ENCODE data around the gene COQ2.
"Not testable (repeated sequence)": the region's sequence is repeated elsewhere in the genome, so short reads cannot be mapped to it uniquely, and the experiment has no call there.

Gene COQ2, protein sequence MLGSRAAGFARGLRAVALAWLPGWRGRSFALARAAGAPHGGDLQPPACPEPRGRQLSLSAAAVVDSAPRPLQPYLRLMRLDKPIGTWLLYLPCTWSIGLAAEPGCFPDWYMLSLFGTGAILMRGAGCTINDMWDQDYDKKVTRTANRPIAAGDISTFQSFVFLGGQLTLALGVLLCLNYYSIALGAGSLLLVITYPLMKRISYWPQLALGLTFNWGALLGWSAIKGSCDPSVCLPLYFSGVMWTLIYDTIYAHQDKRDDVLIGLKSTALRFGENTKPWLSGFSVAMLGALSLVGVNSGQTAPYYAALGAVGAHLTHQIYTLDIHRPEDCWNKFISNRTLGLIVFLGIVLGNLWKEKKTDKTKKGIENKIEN

DNA sequence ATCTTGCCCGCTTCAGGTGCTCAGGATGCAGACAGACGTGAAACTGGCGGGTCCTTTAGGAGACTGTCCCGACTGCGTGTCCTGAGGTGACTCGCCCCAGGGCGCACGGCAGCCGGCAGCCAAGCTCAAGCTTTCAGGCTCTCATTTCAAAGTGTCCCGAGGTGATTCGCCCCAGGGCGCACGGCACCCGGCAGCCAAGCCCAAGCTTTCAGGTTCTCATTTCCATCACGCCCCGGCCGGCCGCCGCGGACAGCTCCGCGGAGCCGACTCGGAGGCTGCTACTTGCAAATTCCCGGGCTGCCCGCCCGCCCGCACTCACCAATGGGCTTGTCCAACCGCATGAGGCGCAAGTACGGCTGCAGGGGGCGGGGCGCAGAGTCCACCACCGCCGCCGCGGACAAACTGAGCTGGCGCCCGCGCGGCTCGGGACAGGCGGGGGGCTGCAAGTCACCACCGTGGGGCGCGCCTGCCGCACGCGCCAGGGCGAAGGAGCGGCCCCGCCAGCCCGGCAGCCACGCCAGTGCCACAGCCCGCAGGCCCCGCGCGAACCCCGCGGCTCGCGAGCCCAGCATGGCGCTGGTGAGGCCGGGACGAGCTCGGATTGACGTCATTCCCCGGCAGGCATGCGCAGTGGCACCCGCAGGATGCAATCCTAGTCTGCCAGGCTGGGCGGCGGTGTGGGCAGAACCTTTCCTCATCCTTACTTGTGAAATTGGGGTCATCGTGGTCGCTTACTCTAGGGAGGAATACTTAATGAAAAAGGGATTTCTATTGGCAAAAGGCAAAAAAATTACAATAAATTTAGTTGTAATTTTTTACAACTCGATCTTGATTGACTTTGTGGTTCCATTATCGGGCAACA lies at the start of gene COQ2:
Gene COQ2, minus strand, starts transcription at position 606 of the 862 bp plus-strand sequence. Its CDS starts 34 bp downstream, at position 572.
- TF ChIP-seq FOXK2 (IDR thresholded peaks at IDR 0.05) (no peak), FOXA1 (IDR thresholded peaks at IDR 0.05) (no peak), FOXM1 (IDR thresholded peaks at IDR 0.05; ENCODE audit: borderline replicate concordance) (0 out of 2 replicates have a peak, but pooled peaks have one; percentile 21), HDGF (IDR thresholded peaks at IDR 0.05; ENCODE audit: borderline replicate concordance) (no peak), LEF1 (IDR thresholded peaks at IDR 0.05; ENCODE audit: borderline replicate concordance) (peak; percentile 72; the same call in 1 of the 2 replicates), SUZ12 (IDR thresholded peaks at IDR 0.05) (no peak), L3MBTL2 (conservative IDR thresholded peaks at IDR 0.05) (peak; percentile 43), TARDBP (IDR thresholded peaks at IDR 0.05) (no peak), CTBP1 (IDR thresholded peaks at IDR 0.05; ENCODE audit: borderline replicate concordance) (no peak)
- TF ChIP-seq, protein P1, sequence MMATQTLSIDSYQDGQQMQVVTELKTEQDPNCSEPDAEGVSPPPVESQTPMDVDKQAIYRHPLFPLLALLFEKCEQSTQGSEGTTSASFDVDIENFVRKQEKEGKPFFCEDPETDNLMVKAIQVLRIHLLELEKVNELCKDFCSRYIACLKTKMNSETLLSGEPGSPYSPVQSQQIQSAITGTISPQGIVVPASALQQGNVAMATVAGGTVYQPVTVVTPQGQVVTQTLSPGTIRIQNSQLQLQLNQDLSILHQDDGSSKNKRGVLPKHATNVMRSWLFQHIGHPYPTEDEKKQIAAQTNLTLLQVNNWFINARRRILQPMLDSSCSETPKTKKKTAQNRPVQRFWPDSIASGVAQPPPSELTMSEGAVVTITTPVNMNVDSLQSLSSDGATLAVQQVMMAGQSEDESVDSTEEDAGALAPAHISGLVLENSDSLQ (IDR thresholded peaks at IDR 0.05): no peak
- DNase-seq (ENCODE audit: extremely low spot score): peak; percentile 96
- ChIA-PET CTCF (interaction anchor here (1.1 to 1.3 kb wide), 3 partner anchors 8 to 13 kb away, joined by 3 read pairs; no protein-coding TSS in a partner anchor), POLR2A (interaction anchor here (0.6 to 2.1 kb wide), 24 partner anchors 9 to 852 kb away, joined by 3 to 20 read pairs (median 4); partner anchors contain the start of genes HELQ, LIN54 and MRPS18C)

DNA sequence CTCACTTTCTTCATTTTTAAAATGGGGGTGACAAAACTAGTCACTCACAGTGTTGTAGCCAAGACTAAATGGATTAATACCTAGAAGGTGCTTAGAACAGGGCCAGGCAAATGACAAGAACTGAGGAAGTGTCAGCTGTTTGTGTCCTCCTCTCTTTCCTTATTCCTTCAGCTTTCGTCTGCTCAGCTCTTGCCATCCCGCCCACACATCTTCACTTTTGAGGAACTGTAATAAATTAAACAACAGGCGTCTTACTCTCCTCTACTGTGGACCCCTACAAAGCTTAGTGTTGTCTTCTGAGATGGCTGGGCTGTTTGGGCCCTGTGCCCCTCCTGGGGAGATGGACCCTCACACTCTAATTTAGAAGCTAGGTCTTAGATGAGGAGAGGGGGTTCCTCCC lies 47.4 kb upstream of the COQ2 start:
- CTCF ChIA-PET: no interaction called here
- DNase-seq (ENCODE audit: extremely low spot score): no peak
- POLR2A ChIA-PET: interaction anchor here (1.7 kb wide), 1 partner anchor 123 kb away, joined by 4 read pairs; the partner anchor contains the start of gene HELQ
- TF ChIP-seq HDGF (IDR thresholded peaks at IDR 0.05; ENCODE audit: borderline replicate concordance): no peak

DNA sequence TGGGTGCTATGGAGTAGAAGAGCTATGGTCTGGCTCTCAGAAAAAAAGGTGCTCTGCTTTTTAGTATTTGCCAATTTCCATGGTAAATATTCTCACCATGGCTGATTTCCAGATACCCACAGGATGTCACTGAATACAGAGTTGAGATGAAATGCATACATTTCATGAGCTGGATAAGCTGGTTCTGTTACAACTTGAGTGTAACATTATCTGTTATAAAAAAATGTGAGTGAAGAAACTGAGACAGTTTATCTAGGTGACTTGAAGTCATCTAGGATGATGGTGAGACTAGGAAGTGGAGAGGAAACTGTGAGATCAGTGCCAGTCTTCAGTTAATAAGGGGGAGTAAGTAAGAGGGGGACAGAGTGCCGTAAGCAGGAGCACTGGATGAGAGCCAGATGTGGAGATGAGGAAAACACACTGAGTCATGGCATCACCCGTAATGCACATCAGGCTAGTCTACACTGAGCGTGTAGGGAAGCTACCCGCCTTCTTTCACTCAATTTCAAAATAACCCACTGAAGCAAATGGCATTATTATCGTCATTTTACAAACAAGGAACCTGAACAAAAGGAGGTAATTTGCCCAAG lies 45.0 kb upstream of the COQ2 start:
- ChIA-PET POLR2A (interaction anchor here (1.0 to 1.4 kb wide), 2 partner anchors 45 to 295 kb away, joined by 3 to 4 read pairs; partner anchors contain the start of genes COPS4 and COQ2), CTCF (interaction anchor here (0.6 kb wide), 2 partner anchors 55 to 86 kb away, joined by 3 read pairs; no protein-coding TSS in a partner anchor)
- DNase-seq (ENCODE audit: extremely low spot score): no peak
- TF ChIP-seq HDGF (IDR thresholded peaks at IDR 0.05; ENCODE audit: borderline replicate concordance) (no peak), BHLHE40 (IDR thresholded peaks at IDR 0.05; ENCODE audit: borderline replicate concordance) (no peak), ELF4 (IDR thresholded peaks at IDR 0.05) (no peak), NFRKB (IDR thresholded peaks at IDR 0.05) (no peak), FOXK2 (IDR thresholded peaks at IDR 0.05) (no peak), LEF1 (IDR thresholded peaks at IDR 0.05; ENCODE audit: borderline replicate concordance) (no peak), CTBP1 (IDR thresholded peaks at IDR 0.05; ENCODE audit: borderline replicate concordance) (no peak), ZNF384 (IDR thresholded peaks at IDR 0.05) (no peak), FOXM1 (IDR thresholded peaks at IDR 0.05; ENCODE audit: borderline replicate concordance) (no peak), TARDBP (IDR thresholded peaks at IDR 0.05) (no peak), SUZ12 (IDR thresholded peaks at IDR 0.05) (no peak), FOXA1 (IDR thresholded peaks at IDR 0.05) (no peak), SP1 (IDR thresholded peaks at IDR 0.05) (no peak), ARNT (IDR thresholded peaks at IDR 0.05) (no peak), L3MBTL2 (conservative IDR thresholded peaks at IDR 0.05) (no peak)
- TF ChIP-seq, protein P1 (IDR thresholded peaks at IDR 0.05): no peak

DNA sequence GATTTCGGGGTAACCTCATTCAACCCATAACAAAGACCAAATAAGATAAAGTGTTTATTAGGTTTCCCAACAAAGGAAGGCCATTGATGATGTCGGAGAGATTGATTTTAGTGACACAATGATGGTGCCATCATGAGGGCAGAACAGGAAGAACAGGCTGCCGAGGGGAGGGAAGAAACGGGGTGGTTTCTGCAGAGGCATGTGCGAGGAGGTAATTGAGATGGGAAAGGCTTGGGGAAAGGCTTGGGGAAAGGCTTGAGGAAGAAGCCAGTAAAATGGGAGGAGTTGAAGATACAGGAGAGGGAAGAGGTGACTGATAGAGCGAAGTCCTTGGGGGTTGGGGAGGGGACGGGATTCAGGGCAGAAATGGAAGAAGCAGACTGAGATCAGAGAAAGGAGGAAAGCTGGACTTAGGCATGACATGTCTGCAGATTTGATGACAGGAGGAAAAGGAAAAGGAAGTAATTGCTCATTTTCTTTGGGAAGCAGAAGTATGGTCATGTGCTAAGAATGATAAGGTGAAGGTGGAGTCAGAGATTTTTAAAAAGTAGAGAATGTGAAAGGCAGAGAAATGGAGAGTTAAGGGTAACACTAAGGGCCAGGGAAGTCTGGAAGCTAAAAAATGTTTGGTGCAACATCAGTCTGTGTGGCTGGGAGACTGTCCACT lies 44.1 kb upstream of the COQ2 start:
- TF ChIP-seq CTBP1 (IDR thresholded peaks at IDR 0.05; ENCODE audit: borderline replicate concordance): no peak
- no peak for TF ChIP-seq TARDBP (IDR thresholded peaks at IDR 0.05)
- no peak for TF ChIP-seq SP1 (IDR thresholded peaks at IDR 0.05)
- no peak for TF ChIP-seq FOXK2 (IDR thresholded peaks at IDR 0.05)
- no peak for TF ChIP-seq ELF4 (IDR thresholded peaks at IDR 0.05)
- no peak for TF ChIP-seq ARNT (IDR thresholded peaks at IDR 0.05)
- TF ChIP-seq L3MBTL2 (conservative IDR thresholded peaks at IDR 0.05): no peak
- no peak for TF ChIP-seq SUZ12 (IDR thresholded peaks at IDR 0.05)
- TF ChIP-seq FOXA1 (IDR thresholded peaks at IDR 0.05): no peak
- TF ChIP-seq FOXM1 (IDR thresholded peaks at IDR 0.05; ENCODE audit: borderline replicate concordance): no peak
- TF ChIP-seq ZNF384 (IDR thresholded peaks at IDR 0.05): no peak
- TF ChIP-seq, protein P1 (IDR thresholded peaks at IDR 0.05): no peak
- TF ChIP-seq BHLHE40 (IDR thresholded peaks at IDR 0.05; ENCODE audit: borderline replicate concordance): no peak
- TF ChIP-seq NFRKB (IDR thresholded peaks at IDR 0.05): no peak
- ChIA-PET POLR2A (interaction anchor here (1.0 kb wide), 1 partner anchor 44 kb away, joined by 3 read pairs; the partner anchor contains the start of gene COQ2), CTCF (no interaction called here)
- DNase-seq (ENCODE audit: extremely low spot score): no peak

DNA sequence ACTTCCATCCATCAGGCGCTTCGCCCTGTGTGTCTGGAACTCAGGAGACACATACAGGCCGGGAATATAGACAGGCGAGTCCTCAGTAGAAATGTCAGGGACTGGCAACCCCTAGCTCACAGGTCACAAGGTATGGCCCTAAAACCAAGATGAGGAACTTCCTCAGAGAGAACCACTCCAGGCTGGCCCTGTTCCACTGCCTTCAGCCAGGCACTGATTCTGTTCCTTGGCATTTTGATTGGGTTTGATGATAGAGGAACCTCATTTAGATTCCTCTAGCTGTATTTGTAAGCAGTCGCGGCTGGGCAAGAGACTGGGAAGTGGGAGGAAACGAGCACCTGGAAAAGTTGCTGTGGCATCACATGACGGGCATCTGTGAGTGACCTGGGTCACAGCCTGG lies 41.9 kb upstream of the COQ2 start:
- ChIA-PET POLR2A (interaction anchor here (1.0 kb wide), 1 partner anchor 43 kb away, joined by 3 read pairs; no protein-coding TSS in a partner anchor), CTCF (no interaction called here)
- DNase-seq (ENCODE audit: extremely low spot score): no peak
- TF ChIP-seq ELF4 (IDR thresholded peaks at IDR 0.05) (no peak), TARDBP (IDR thresholded peaks at IDR 0.05) (no peak), BHLHE40 (IDR thresholded peaks at IDR 0.05; ENCODE audit: borderline replicate concordance) (no peak), NFRKB (IDR thresholded peaks at IDR 0.05) (no peak), SUZ12 (IDR thresholded peaks at IDR 0.05) (no peak), FOXM1 (IDR thresholded peaks at IDR 0.05; ENCODE audit: borderline replicate concordance) (no peak), HDGF (IDR thresholded peaks at IDR 0.05; ENCODE audit: borderline replicate concordance) (no peak), L3MBTL2 (conservative IDR thresholded peaks at IDR 0.05) (no peak), FOXA1 (IDR thresholded peaks at IDR 0.05) (no peak), FOXK2 (IDR thresholded peaks at IDR 0.05) (no peak)
- TF ChIP-seq, protein P1 (IDR thresholded peaks at IDR 0.05): no peak

DNA sequence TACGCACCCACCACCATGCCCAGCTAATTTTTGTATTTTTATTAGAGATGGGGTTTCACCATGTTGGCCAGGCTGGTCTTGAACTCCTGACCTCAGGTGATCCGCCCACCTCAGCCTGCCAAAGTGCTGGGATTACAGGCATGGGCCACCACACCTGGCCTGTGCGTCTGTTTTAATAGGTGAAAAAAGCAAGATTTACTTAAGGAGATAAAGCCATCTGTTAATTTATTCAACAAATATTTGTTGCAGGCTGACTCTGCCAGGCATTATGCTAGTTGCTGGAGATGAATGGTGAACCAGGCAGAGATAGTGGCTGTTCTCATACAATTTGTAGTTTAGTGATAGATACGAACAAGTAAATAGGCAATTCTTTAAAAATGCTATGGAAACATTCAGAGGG lies 40.7 kb upstream of the COQ2 start:
- CTCF ChIA-PET; DNase-seq (ENCODE audit: extremely low spot score); POLR2A ChIA-PET: not testable (repeated sequence)

Data from HEK293T (cell line).